Activated T-helper 1 cell treated with anti-CD3 and anti-CD28 coated beads, Interleukin-2, amount 50 U/mL, for 16 hours (primary cell): Measurements from ENCODE around the gene MORN5.
"Not testable (repeated sequence)": the region's sequence is repeated elsewhere in the genome, so short reads cannot be mapped to it uniquely, and the experiment has no call there.

Experiments
- DNase-seq, 2 donors: peaks; one replicate each; pipeline ENCODE4 v3.0.0-alpha.2; 2020; ENCODE audit warnings: low read depth in 1 of 2, low spot score in 1 of 2

Gene MORN5

DNA sequence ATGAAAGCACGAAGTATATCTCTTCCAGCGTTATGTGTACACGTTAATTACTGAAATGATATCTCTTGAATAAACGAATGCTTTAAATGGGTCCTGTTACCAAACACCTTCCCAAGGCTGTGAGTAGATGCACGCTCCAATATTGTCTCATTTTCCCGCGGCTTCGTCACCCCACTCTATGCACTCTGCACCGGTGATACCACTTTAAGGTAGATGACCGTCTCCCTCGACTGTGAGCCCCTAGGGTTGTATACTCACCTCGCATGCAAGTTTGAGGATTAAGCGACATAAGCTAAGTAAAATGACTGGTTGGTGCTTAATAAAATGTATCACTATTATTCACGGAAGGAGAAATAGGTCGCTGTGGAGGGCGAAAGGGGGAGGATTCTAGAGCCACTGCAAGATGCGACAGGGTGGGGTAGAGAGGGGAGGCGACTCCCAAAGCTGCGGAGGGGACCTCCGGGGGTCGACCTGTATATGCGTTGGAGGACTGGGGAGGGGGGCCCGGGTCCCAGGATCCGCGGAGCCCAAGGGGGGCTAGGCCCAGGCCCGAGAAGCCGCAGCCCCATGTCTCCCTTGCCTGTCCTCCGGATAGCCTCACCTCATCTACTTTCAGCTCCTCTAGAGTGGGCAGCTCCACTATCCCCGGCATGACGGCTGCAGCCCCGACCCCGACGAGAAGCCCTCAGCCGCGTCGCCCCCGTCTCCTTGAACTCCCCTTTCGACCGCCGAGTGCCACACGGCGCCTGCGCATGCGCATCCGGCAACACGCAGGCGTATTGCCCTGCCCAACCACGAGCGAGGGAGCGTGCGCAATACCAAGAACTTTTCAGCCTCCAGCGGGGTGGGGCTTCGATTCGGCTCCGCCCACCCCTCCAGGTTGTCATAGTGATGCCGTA lies at the start of gene MORN5, which contains the start of gene NDUFA8:
MORN5 (plus strand) TSS at position 883 of the 899 bp plus-strand sequence. CDS start 65 bp downstream, outside the sequence.
NDUFA8 (minus strand) TSS at position 754 of the 899 bp plus-strand sequence; CDS start at position 652, 102 bp downstream.
- peak; percentile 86 to 93 for DNase-seq

GRCh38 chr9:122110100-122110833 lies 49.4 kb upstream of the MORN5 start:
- DNase-seq, result no peak

- no peak for DNase-seq
Observed at GRCh38 chr9:122111413-122112085, 48.2 kb upstream of the MORN5 start.

DNA sequence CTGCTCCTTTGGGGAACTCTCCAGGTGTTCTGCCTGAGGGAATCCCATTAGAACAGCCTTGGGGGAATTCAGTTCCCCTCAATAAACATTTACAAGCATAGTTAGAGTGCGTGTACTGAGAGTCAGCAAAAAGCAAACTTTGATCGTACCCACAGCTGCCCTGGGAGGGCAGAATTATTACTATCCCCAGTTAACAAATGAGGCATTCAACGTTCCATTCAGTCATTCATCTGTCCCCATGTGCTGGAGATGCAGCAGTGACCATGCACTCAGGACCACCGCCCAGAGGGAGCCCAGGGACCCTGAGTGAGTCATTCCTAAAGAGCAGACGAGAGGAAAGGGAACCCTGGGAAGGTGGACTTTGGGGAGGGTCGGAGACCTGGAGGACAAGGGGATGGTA lies 47.5 kb upstream of the MORN5 start:
- no peak for DNase-seq

DNA sequence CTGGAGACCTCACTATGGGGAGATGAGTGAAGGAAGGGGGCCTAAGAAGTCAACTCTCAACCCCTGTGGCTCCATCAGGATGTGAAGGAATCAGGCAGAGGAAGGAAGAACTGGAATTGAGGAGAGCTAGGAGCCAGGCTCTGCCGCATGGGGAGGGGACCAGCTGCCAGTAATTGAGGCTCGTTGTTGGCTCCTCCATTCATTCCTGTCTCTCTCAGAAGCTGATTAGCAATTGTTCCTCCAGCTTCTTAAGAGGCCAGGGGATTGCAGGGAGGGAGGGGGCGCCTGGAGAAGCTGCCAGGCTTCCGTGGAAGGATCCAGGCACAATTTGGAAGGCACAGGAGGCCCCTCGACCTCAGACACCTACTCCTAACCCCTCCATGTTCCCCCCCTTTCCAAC lies 46.1 kb upstream of the MORN5 start:
- DNase-seq, result no peak

GRCh38 chr9:122115176-122116035 lies 44.3 kb upstream of the MORN5 start:
- DNase-seq, result no peak

DNA sequence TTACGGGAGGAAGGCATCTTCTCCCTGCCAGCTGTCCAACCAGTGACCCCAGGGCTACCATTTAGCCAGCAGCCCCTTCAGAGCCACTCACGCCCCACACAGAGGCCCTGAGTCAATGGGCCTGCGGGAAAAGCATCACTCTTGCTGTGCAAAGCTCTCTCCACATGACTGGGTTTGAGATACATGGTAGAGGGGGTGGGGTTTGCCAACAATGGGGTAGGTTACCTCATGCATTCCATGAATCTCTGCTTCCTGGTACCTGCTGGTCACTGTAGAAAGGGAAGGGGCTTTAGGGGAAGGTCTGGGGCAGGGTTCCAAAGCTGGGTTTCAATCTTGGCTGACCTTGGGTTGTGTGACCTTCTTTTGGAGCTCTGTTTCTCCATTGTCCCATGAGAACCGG lies 43.7 kb upstream of the MORN5 start:
- DNase-seq, result no peak

DNA sequence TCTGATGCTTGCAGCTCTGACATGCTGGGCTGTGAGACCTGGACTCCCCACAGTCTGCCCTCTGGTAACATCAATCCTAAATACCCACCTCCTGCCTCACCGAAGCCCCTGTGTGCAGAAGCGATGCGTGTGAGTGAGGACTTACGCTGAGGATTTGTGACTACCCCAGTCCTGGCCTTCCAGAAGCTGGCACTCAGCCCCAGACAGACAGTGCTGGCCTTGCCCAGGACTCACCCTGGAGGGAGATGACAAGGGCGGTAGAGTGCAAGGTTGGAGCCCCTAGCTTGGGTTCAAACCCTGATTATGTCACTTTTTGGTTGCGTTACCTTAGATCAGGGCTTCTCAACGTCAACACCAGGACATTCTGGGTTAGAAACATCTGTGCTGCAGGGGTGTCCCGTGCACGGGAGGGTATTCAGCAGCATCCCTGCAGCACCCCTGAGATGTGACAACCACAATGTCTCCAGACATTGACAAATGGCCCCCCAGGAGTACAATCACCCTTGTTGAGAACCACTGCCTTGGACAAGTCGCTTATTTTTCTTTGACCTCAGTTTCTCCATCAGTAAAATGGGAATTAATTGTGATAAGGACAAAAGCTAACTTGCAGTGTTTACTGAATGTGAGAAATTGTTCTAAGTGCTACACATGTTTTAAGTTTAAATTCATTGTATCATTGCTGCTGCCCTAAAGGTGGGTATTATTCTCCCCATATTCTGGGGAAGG lies 43.1 kb upstream of the MORN5 start:
- DNase-seq, result no peak

- not testable (repeated sequence) for DNase-seq
Observed at GRCh38 chr9:122117241-122117640, 42.5 kb upstream of the MORN5 start.

DNA sequence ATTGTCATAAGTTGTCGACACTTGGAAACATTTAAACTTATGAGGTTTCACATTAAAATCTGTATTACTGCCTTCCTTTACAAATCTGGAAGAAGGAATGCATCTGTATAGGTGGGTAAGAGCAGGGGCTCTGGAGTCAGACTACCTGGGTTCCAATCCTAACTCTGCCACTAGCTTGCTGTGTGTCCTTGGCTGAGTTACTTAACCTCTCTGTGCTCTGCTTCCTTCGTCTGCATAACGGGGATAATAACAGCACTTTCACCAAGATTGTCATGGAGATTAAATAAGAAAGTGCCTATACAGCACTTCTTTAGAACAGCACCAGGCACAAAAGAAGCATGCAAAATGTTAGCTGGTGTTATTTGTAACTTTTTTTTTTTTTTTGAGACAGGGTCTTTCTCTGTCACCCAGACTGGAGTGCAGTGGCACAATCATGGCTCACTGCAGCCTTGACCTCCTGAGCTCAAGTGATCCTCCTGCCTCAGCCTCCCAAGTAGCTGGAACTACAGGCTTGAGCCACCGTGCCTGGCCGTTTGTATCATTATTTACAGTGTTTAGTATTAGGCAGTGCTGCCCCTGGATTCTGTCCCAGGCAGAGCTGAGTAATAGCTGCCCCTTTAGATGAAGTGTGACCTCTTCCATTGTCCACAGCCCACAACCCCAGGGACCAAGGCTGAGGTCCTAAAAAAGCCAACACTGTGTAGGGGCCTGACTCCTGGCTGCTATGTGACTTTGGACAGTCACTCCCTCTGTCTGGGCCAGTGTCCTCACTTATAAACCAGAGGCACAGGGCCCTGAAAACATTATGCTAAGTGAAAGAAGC lies 41.2 kb upstream of the MORN5 start:
- DNase-seq, result no peak

GRCh38 chr9:122119166-122119521 lies 40.6 kb upstream of the MORN5 start:
- no peak for DNase-seq

- no peak for DNase-seq
Observed at GRCh38 chr9:122119721-122120120, 40.0 kb upstream of the MORN5 start.

GRCh38 chr9:122120316-122121071 lies 39.2 kb upstream of the MORN5 start:
- no peak for DNase-seq

- no peak for DNase-seq
Observed at GRCh38 chr9:122121391-122121790, 38.3 kb upstream of the MORN5 start.

- DNase-seq, result no peak
Observed at GRCh38 chr9:122121931-122122330, 37.8 kb upstream of the MORN5 start.

DNA sequence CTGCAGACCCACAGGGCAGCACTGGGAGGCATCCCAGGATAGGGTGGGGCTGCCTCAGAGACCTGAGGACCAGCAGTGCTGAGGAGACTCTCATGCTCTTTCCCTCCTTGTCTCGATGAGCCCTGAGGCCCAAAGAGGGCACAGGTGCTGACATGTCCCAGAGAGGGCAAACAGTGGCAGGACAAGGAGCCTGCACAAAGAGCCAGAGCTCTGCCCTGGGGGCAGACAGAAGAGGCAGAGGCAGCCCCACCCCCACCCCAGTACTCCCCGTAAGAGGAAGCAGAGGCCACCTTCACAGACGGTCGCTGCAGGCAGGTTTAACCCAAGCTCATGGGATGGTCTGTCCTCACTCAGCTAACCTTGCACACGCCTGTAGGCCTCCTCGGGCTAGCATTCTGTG lies 37.2 kb upstream of the MORN5 start:
- no peak for DNase-seq

DNA sequence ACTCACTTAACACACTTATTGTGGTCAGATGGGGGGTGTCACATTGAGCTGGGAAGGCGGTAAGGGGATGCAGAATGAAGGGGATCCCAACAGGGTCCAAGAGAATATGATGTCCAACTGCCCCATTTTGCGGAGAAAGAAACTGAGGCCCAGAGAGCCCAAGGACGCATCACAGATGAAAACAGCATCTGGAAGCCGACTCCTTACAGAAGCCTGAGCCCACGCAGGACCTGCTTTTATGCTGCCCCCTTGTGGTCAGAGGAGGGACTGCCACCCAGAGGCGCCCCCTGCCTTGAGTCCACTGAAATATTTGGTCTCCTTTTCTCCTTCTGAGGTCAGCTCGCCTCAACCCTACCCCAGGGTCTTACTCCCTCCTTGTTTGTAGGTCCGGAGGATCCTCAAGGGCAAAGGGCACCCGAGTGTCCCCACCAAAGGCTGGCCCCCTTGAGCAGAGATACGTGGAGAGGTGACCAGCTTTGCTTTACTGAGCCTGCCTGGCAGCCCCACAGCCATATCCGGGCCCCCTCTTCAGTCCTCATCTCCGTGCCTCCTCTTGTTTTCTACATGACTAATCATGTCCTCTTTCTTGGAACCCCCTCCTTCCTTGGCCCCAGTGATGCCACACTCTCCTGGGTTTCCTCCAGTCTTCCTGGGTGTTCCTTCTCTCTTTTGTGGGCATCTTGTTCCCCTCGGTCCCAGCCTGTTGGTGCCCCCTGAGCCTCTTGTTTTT lies 36.6 kb upstream of the MORN5 start:
- DNase-seq, result peak; percentile 45 to 53

- DNase-seq, result no peak
Observed at GRCh38 chr9:122124048-122124447, 35.7 kb upstream of the MORN5 start.
